Ishikawa (cell line): ENCODE data around the gene RIOK3.

Experiments
- CEBPB ChIP-seq: IDR thresholded peaks from 2 replicates; pipeline ENCODE4 v1.6.1; 2012
- EP300 ChIP-seq: IDR thresholded peaks from 2 replicates; pipeline ENCODE4 v1.6.1; 2012; ENCODE audit warnings: borderline replicate concordance
- FOXM1 ChIP-seq: IDR thresholded peaks from 2 replicates; pipeline ENCODE4 v1.6.1; 2012; ENCODE audit warnings: low read depth, borderline replicate concordance
- YY1 ChIP-seq: IDR thresholded peaks from 2 replicates; pipeline ENCODE4 v1.6.1; 2012; ENCODE audit warnings: low read depth

GRCh38 chr18:23438046-23438377, 15.1 kb upstream of the RIOK3 start:
- TF ChIP-seq YY1 (no peak), EP300 (no peak), CEBPB (no peak), FOXM1 (no peak)
